ENCODE measurements around the gene NDRG3. TPM values are rescaled to one million over a fixed set of nuclear protein-coding genes. Genes with fewer than 3 reads are reported as not detected.
A peak's percentile ranks its signal among the peaks of the same experiment; 100 is the strongest.

The NDRG3 gene
- total and polyA plus RNA-seq, 2 of the 8 experiments (the other 6 are each of a cell fraction or from before 2014, with no cell fraction given): 25.7 to 32.3 TPM

DNA sequence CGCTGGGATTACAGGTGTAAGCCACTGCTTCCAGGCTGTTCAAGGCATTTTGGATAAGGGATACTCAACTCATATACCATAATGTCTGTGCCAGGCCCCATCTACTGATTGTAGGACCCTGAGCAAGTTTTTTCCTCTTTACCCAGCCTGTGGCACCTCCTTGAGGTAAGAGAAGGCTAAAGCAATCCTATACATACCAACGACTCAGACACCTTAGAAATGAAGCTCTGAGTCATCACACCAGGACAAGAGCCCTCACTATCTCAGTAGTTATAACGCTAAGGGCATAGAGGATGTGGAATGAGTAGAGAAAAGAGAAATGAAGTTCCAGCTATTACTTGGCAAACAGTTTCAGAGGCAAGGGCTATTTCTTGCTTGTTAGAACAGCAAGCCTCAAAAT is 16.9 kb downstream of the NDRG3 start:
- H2AK5ac ChIP-seq (ENCODE audit: low read depth, low read length): no peak overlapping the region
- no peak overlapping the region for H2BK20ac ChIP-seq (ENCODE audit: low read length)
- H3K4me2 ChIP-seq (ENCODE audit: insufficient read depth in 1 of 2, low read depth in 2 of 2, low read length in 2 of 2): no peak overlapping the region
- ChIA-PET CTCF (ENCODE audit: partially characterized antibody) (interaction anchor here (0.5 to 2.6 kb wide), 34 partner anchors 9 to 197 kb away, joined by 3 to 13 read pairs (median 4); partner anchors contain the start of genes DSN1 and SLA2), POLR2A (ENCODE audit: partially characterized antibody) (interaction anchor here (0.6 to 0.8 kb wide), 3 partner anchors 27 to 52 kb away, joined by 3 to 7 read pairs (median 5); no protein-coding TSS in a partner anchor)
- H3K23ac ChIP-seq (ENCODE audit: insufficient read length): no peak overlapping the region
- no peak overlapping the region for H2BK15ac ChIP-seq (ENCODE audit: low read length)
- H4K8ac ChIP-seq (ENCODE audit: extremely low read depth, insufficient read depth, low read length): no peak overlapping the region
- H3K9ac ChIP-seq (replicated peaks in 1 of 4; ENCODE audit: extremely low read depth in 1 of 4, low read depth in 3 of 4, low read length in 3 of 4): no peak overlapping the region
- H2BK5ac ChIP-seq (ENCODE audit: low read depth, low read length): no peak overlapping the region
- H3K23me2 ChIP-seq (ENCODE audit: low read depth, low read length): no peaks in the 10 kb centered on the region
- H3K79me1 ChIP-seq (ENCODE audit: low read depth, low read length): peaks cover 5% of the 10 kb centered on the region
- 61% methylated on average over 3 of the region's 3 CpGs; no CpG with 5 or more reads in 1 of the 2 experiments for WGBS, 2 experiments (ENCODE audit: extremely low coverage in 1 of 2, insufficient coverage in 1 of 2, insufficient read length in 1 of 2, insufficient replicate concordance in 2 of 2, low coverage in 1 of 2, low lambda C conversion rate in 2 of 2, missing lambda C conversion rate in 1 of 2)
- H3K4me3 ChIP-seq (ENCODE audit: extremely low read depth in 1 of 4, insufficient read depth in 2 of 4, low read depth in 3 of 4, low read length in 4 of 4): no peak overlapping the region
- H2AFZ ChIP-seq (ENCODE audit: low read length): no peak overlapping the region
- DNase-seq (ENCODE audit: low read depth in 1 of 2, low spot score in 2 of 2): no peak
- no peaks in the 10 kb centered on the region for H3K27me3 ChIP-seq (replicated peaks in 1 of 4; ENCODE audit: control insufficient read depth in 3 of 4, extremely low read depth in 1 of 4, insufficient read depth in 3 of 4, low read length in 3 of 4)
- FAIRE-seq: peak; percentile 28
- TF ChIP-seq RAD21 (IDR thresholded peaks at IDR 0.05 in 1 of 2, conservative IDR thresholded peaks at IDR 0.05 in 1 of 2; ENCODE audit: low read depth in 2 of 2, low read length in 2 of 2): peak; percentile 77 to 83
- TF ChIP-seq, protein P1, sequence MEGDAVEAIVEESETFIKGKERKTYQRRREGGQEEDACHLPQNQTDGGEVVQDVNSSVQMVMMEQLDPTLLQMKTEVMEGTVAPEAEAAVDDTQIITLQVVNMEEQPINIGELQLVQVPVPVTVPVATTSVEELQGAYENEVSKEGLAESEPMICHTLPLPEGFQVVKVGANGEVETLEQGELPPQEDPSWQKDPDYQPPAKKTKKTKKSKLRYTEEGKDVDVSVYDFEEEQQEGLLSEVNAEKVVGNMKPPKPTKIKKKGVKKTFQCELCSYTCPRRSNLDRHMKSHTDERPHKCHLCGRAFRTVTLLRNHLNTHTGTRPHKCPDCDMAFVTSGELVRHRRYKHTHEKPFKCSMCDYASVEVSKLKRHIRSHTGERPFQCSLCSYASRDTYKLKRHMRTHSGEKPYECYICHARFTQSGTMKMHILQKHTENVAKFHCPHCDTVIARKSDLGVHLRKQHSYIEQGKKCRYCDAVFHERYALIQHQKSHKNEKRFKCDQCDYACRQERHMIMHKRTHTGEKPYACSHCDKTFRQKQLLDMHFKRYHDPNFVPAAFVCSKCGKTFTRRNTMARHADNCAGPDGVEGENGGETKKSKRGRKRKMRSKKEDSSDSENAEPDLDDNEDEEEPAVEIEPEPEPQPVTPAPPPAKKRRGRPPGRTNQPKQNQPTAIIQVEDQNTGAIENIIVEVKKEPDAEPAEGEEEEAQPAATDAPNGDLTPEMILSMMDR (IDR thresholded peaks at IDR 0.05; ENCODE audit: control extremely low read depth in 1 of 3, insufficient read depth in 1 of 3, low read depth in 1 of 3, low read length in 3 of 3): peak in 2 of 3 experiments; percentile 59 to 64; a peak in 3 of 4 replicates
- TF ChIP-seq TEAD4 (IDR thresholded peaks at IDR 0.05; ENCODE audit: low read depth, low read length): 0 out of 2 replicates have a peak, but pooled peaks have one; percentile 27
- no peak for TF ChIP-seq ATF2 (IDR thresholded peaks at IDR 0.05; ENCODE audit: low read length)
- TF ChIP-seq JUND (IDR thresholded peaks at IDR 0.05; ENCODE audit: low read length): peak; percentile 77
- no peak overlapping the region for H4K5ac ChIP-seq (ENCODE audit: insufficient read length, low read depth, low read length)
- no peaks in the 10 kb centered on the region for H3K79me2 ChIP-seq (ENCODE audit: control insufficient read depth in 1 of 2, insufficient read depth in 2 of 2, low read length in 2 of 2)
- no peak overlapping the region for H4K91ac ChIP-seq (replicated peaks; ENCODE audit: insufficient read length, low read length)
- no peak overlapping the region for H3K14ac ChIP-seq (ENCODE audit: insufficient read length)
- H4K20me1 ChIP-seq (replicated peaks in 1 of 2; ENCODE audit: control insufficient read depth in 1 of 2, insufficient read depth in 2 of 2, low read length in 2 of 2): no peaks in the 10 kb centered on the region
- H3K4ac ChIP-seq (replicated peaks; ENCODE audit: insufficient read length, low read depth, low read length): no peak overlapping the region
- H3K18ac ChIP-seq (ENCODE audit: extremely low read depth, low read length): no peak overlapping the region
- H3K27ac ChIP-seq (ENCODE audit: low read depth, low read length): no peak overlapping the region
- peaks cover 0 to 3% (median 0%) of the 10 kb centered on the region in 4 experiments; a peak in 2 of 7 replicates for H3K4me1 ChIP-seq (replicated peaks in 1 of 4; ENCODE audit: control insufficient read depth in 3 of 4, insufficient read depth in 4 of 4, low read length in 3 of 4)
- no peak overlapping the region for H2BK120ac ChIP-seq (replicated peaks; ENCODE audit: low read depth, low read length)
- H3K56ac ChIP-seq (replicated peaks; ENCODE audit: insufficient read length, low read depth, low read length): no peak overlapping the region
- H2BK12ac ChIP-seq (ENCODE audit: low read depth, low read length): no peak overlapping the region
- no peaks in the 10 kb centered on the region for H3K9me3 ChIP-seq (ENCODE audit: insufficient read depth in 2 of 2, low read depth in 1 of 2, low read length in 1 of 2)
- H3K36me3 ChIP-seq (ENCODE audit: control insufficient read depth in 2 of 4, insufficient read depth in 4 of 4, low read length in 3 of 4): no peaks in the 10 kb centered on the region

Data from H1 (cell line).